ENCODE results near the gene RPRD2. TPM values are rescaled to one million over a fixed set of nuclear protein-coding genes. Genes with fewer than 3 reads are reported as not detected.

RPRD2 gene
- total RNA-seq, 1 donor from 2014 or later: 32.0 TPM

GRCh38 chr1:150477733-150478132 is 113.8 kb downstream of the RPRD2 start:
- intact Hi-C loops (cut with DNase I): no loop called here

GRCh38 chr1:150479370-150479769 is 115.4 kb downstream of the RPRD2 start:
- ATAC-seq: no peak
- TF ChIP-seq CTCF (IDR thresholded peaks at IDR 0.05): no peak
- Histone ChIP-seq H3K4me1 (peaks cover 4% of the 10 kb centered on the region), H3K27ac (no peak overlapping the region), H3K9me3 (no peaks in the 10 kb centered on the region), H3K27me3 (ENCODE audit: low read depth) (no peaks in the 10 kb centered on the region), H3K4me3 (no peak overlapping the region), H3K36me3 (no peaks in the 10 kb centered on the region)
- DNase-seq: no peak
- intact Hi-C loops (cut with DNase I): no loop called here

More at GRCh38 chr1:150477733-150478132, 113.8 kb downstream of the RPRD2 start:
- Histone ChIP-seq H3K36me3 (peaks cover 5% of the 10 kb centered on the region), H3K27me3 (ENCODE audit: low read depth) (no peaks in the 10 kb centered on the region), H3K4me3 (no peak overlapping the region), H3K27ac (no peak overlapping the region), H3K4me1 (peaks cover 4% of the 10 kb centered on the region), H3K9me3 (no peaks in the 10 kb centered on the region)
- DNase-seq (no peak), ATAC-seq (no peak)
- no peak for TF ChIP-seq CTCF (IDR thresholded peaks at IDR 0.05)

GRCh38 chr1:150479927-150480352 is 116.0 kb downstream of the RPRD2 start:
- intact Hi-C loops (cut with DNase I): no loop called here
- Histone ChIP-seq H3K27me3 (ENCODE audit: low read depth) (no peaks in the 10 kb centered on the region), H3K4me3 (no peak overlapping the region), H3K27ac (no peak overlapping the region), H3K9me3 (no peaks in the 10 kb centered on the region), H3K4me1 (peaks cover 4% of the 10 kb centered on the region), H3K36me3 (no peaks in the 10 kb centered on the region)
- ATAC-seq (no peak), DNase-seq (no peak)
- TF ChIP-seq CTCF (IDR thresholded peaks at IDR 0.05): no peak

- intact Hi-C loops (cut with DNase I): no loop called here
- no peak for DNase-seq
These were observed 120.5 kb downstream of the RPRD2 start for GRCh38 chr1:150484431-150484830.

GRCh38 chr1:150484861-150485260 is 120.9 kb downstream of the RPRD2 start:
- no peak for TF ChIP-seq CTCF (IDR thresholded peaks at IDR 0.05)
- Histone ChIP-seq H3K36me3 (peaks cover 12% of the 10 kb centered on the region), H3K27me3 (ENCODE audit: low read depth) (no peaks in the 10 kb centered on the region), H3K4me3 (no peak overlapping the region), H3K27ac (no peak overlapping the region), H3K4me1 (peaks cover 13% of the 10 kb centered on the region), H3K9me3 (no peaks in the 10 kb centered on the region)
- ATAC-seq: no peak
- intact Hi-C loops (cut with DNase I): no loop called here
- DNase-seq: no peak

More at GRCh38 chr1:150484431-150484830, 120.5 kb downstream of the RPRD2 start:
- Histone ChIP-seq H3K4me3 (no peak overlapping the region), H3K4me1 (peaks cover 13% of the 10 kb centered on the region), H3K27ac (no peak overlapping the region), H3K36me3 (peaks cover 8% of the 10 kb centered on the region), H3K9me3 (no peaks in the 10 kb centered on the region), H3K27me3 (ENCODE audit: low read depth) (no peaks in the 10 kb centered on the region)
- TF ChIP-seq CTCF (IDR thresholded peaks at IDR 0.05): no peak
- no peak for ATAC-seq

All from lower lobe of right lung (tissue), 2 donors.